Tibial nerve (tissue), 4 donors: ENCODE data around the gene SLC10A7. TPM values are rescaled to one million over a fixed set of nuclear protein-coding genes. Genes with fewer than 3 reads are reported as not detected.

Source experiments
- DNase-seq, 2 donors: peaks; one replicate each; pipeline ENCODE4 v3.0.0-alpha.2; 2019; ENCODE audit warnings: low spot score in 2 of 2
- H3K27ac ChIP-seq, 4 donors: fragments of 200-600 bp; sonication (generic) in 3 of 4; one replicate each; pipeline ENCODE4 v1.5.1; 2017 to 2019; ENCODE audit warnings: mild to moderate bottlenecking in 1 of 4
- H3K27me3 ChIP-seq, 2 donors: fragments of 200-600 bp; sonication (generic) in 1 of 2; one replicate each; pipeline versions ENCODE4 v1.5.1 to v1.6.0; 2017 to 2019
- H3K36me3 ChIP-seq, 3 donors: fragments of 200-600 bp; sonication (generic); one replicate each; pipeline ENCODE4 v1.5.1; 2018 to 2019
- H3K4me1 ChIP-seq, 4 donors: fragments of 200-600 bp; sonication (generic) in 3 of 4; one replicate each; pipeline ENCODE4 v1.5.1; 2017 to 2019
- H3K4me3 ChIP-seq, 4 donors: fragments of 200-600 bp; sonication (generic) in 3 of 4; one replicate each; pipeline ENCODE4 v1.5.1; 2017 to 2019; ENCODE audit warnings: mild to moderate bottlenecking in 1 of 4, moderate library complexity in 1 of 4
- H3K9me3 ChIP-seq, 4 donors: fragments of 200-600 bp; sonication (generic) in 3 of 4; one replicate each; pipeline ENCODE4 v1.5.1; 2017 to 2019
- EP300 ChIP-seq, 2 donors: sonication (generic); formaldehyde crosslinking; IDR thresholded peaks; one replicate each; pipeline ENCODE4 v1.6.1; 2017; ENCODE audit warnings: antibody characterized with exemption in 2 of 2, mild to moderate bottlenecking in 1 of 2
- POLR2A ChIP-seq, 2 donors: fragments of 450-650 bp; IDR thresholded peaks; one replicate each; pipeline ENCODE4 v1.6.1; 2017; ENCODE audit warnings: antibody characterized with exemption in 2 of 2, mild to moderate bottlenecking in 2 of 2, moderate library complexity in 2 of 2
- WGBS, 2 donors: methylation state at CpG; one replicate each; pipeline ENCODE4 v1.1.5; 2018; 5-methylcytosine and 5-hydroxymethylcytosine counted together
- total RNA-seq, 4 donors: library from RNA; depleted of rRNA; stranded (reverse); fragments of >200 nt; gene quantifications; one replicate each; pipeline ENCODE4 v1.1.0, GENCODE V29; 2016
- TF ChIP-seq, protein P1 (sequence below), 5 experiments: fragments of 200-600 bp in 3 of 5; fragments of 450-650 bp in 2 of 5; sonication (generic) in 3 of 5; IDR thresholded peaks; one replicate each; pipeline ENCODE4 v1.5.1; 2016 to 2019; ENCODE audit warnings: antibody characterized with exemption in 5 of 5, mild to moderate bottlenecking in 3 of 5, moderate library complexity in 2 of 5

The SLC10A7 gene
- total RNA-seq, 4 donors from 2014 or later, result 9.8 to 13.8 (median 11.9) TPM

DNA sequence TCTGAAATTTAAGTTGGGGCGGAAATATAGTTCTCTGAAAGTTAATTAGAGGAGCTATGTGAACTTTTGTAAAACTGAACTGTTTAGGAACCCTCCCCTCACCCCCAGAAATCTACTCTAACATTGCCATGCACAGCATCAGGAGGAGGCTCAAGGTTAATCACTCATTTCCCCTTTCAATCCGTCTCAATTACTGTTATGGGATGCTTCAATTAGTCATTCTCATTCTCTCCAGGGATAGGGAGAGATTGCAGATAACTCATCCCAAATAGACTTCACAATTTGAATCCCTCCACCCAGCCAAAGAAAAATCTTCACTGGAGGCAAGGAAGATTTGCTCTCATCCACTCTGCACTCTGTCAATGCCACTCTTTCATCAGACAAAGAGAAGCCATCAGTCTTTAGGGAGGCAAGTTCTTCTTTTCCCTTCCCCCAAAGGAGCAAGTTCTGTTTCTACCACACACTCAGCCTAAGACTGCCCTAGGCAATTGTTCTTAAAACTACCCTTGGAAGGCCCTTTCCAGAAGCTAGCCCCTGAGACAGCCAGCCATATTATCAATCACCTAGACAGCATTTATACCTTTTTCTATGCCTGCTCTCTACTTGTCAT, 140.4 kb downstream of the SLC10A7 start:
- Histone ChIP-seq H3K4me3 (no peak overlapping the region), H3K27me3 (no peaks in the 10 kb centered on the region), H3K9me3 (peaks cover 0 to 10% (median 0%) of the 10 kb centered on the region in 4 donors), H3K27ac (no peak overlapping the region), H3K36me3 (peaks cover 0 to 5% (median 0%) of the 10 kb centered on the region in 3 donors), H3K4me1 (no peaks in the 10 kb centered on the region)
- DNase-seq, result no peak
- WGBS, 2 donors, result 78 to 84% methylated on average over 2 of the region's 2 CpGs
- no peak for TF ChIP-seq POLR2A (IDR thresholded peaks at IDR 0.05)
- TF ChIP-seq, protein P1, sequence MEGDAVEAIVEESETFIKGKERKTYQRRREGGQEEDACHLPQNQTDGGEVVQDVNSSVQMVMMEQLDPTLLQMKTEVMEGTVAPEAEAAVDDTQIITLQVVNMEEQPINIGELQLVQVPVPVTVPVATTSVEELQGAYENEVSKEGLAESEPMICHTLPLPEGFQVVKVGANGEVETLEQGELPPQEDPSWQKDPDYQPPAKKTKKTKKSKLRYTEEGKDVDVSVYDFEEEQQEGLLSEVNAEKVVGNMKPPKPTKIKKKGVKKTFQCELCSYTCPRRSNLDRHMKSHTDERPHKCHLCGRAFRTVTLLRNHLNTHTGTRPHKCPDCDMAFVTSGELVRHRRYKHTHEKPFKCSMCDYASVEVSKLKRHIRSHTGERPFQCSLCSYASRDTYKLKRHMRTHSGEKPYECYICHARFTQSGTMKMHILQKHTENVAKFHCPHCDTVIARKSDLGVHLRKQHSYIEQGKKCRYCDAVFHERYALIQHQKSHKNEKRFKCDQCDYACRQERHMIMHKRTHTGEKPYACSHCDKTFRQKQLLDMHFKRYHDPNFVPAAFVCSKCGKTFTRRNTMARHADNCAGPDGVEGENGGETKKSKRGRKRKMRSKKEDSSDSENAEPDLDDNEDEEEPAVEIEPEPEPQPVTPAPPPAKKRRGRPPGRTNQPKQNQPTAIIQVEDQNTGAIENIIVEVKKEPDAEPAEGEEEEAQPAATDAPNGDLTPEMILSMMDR (IDR thresholded peaks at IDR 0.05), result no peak
- no peak for TF ChIP-seq EP300 (IDR thresholded peaks at IDR 0.05)

DNA sequence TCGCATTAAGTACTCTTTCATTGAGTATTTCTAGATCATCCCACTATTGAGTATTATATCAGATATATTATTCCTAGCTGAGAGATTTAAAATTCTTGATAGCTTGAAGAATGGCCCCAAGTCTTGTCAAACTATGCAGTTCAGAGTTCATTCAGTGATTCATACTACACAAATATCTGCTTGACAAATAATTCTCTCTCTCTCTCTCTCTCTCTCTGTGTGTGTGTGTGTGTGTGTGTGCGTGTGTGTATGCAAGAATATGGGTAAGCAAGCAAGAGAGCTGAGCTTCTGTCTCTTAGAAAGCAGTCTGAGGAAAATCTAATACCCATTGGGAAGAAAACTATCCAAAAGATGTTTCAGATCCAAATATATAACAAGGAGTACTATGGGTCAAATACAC, 142.0 kb downstream of the SLC10A7 start:
- H3K27ac ChIP-seq, result no peak overlapping the region
- no peak for DNase-seq
- no peaks in the 10 kb centered on the region for H3K27me3 ChIP-seq
- H3K36me3 ChIP-seq, result peaks cover 0 to 9% (median 0%) of the 10 kb centered on the region in 3 donors
- H3K9me3 ChIP-seq, result peaks cover 0 to 15% (median 0%) of the 10 kb centered on the region in 4 donors
- TF ChIP-seq POLR2A (IDR thresholded peaks at IDR 0.05) (no peak), EP300 (IDR thresholded peaks at IDR 0.05) (no peak)
- TF ChIP-seq, protein P1 (IDR thresholded peaks at IDR 0.05), result no peak
- H3K4me3 ChIP-seq, result no peak overlapping the region
- 51 to 82% methylated on average over 2 of the region's 2 CpGs for WGBS, 2 donors
- no peaks in the 10 kb centered on the region for H3K4me1 ChIP-seq

DNA sequence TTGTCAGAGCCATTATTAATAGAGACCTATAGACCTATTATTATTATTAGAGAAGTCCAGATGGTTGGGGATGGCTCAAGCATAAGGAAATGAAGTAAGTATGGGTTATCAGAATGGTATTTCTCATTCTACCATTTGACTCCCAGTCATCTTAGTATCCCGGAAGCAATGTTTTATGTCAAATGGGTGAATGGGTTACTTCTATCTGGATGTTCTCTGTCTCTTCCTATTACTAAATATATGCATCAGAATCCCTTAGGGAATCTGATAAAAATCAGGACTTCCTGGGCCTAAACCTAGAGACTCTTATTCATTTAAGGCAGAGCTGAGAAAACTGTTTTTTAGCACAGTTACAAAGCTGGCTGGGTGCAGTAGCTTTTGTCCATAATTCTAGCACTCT, 149.9 kb downstream of the SLC10A7 start:
- peaks cover 0 to 9% (median 0%) of the 10 kb centered on the region in 3 donors for H3K36me3 ChIP-seq
- peaks cover 0 to 10% (median 0%) of the 10 kb centered on the region in 4 donors for H3K9me3 ChIP-seq
- TF ChIP-seq POLR2A (IDR thresholded peaks at IDR 0.05) (no peak), EP300 (IDR thresholded peaks at IDR 0.05) (no peak)
- H3K4me1 ChIP-seq, result peaks cover 0 to 40% (median 4%) of the 10 kb centered on the region in 4 donors
- 90 to 97% methylated on average over 1 of the region's 1 CpG for WGBS, 2 donors
- no peak overlapping the region for H3K4me3 ChIP-seq
- no peak overlapping the region for H3K27ac ChIP-seq
- DNase-seq, result no peak
- no peaks in the 10 kb centered on the region for H3K27me3 ChIP-seq

DNA sequence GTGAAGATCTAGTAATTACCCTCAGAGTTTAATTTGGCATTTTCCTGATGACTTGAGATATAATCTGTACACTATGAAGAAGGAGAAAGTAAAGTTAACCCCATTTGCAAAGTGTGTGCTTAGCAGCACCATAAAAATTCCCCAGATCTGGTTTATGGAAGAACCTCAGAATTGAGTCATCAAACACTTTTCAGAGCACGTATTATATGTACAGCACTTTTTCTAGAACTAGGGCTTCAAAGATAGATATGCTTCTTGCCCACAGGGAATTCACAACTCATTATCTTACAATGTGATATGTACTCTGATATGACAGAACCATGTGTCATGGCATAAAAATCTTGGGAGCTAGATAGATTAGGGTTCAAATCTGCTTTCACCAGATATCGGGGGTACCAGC, 150.9 kb downstream of the SLC10A7 start:
- H3K9me3 ChIP-seq, result no peaks in the 10 kb centered on the region
- no peak for DNase-seq
- no peaks in the 10 kb centered on the region for H3K27me3 ChIP-seq
- TF ChIP-seq POLR2A (IDR thresholded peaks at IDR 0.05) (no peak), EP300 (IDR thresholded peaks at IDR 0.05) (no peak)
- TF ChIP-seq, protein P1 (IDR thresholded peaks at IDR 0.05), result no peak
- 90 to 98% methylated on average over 2 of the region's 2 CpGs for WGBS, 2 donors
- H3K4me3 ChIP-seq, result no peak overlapping the region
- no peak overlapping the region for H3K27ac ChIP-seq
- no peaks in the 10 kb centered on the region for H3K36me3 ChIP-seq
- peaks cover 0 to 43% (median 4%) of the 10 kb centered on the region in 4 donors for H3K4me1 ChIP-seq

DNA sequence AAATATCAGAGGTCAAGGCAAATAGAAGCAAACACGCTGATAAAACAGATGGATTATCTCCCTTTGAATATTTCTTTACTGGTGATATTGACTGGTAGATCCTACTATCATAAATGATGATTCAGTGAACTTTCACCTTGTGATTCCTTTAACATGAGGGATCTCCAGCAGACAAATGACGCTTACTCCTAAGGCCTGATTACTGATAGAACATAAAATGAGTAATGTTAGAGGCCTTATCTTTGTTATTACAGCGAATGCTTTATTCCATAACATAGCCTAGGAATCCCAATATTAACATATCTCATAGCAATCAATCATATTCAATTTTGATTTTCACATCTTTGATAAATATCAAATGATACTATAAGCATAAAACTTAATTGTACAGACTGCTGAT, 152.3 kb downstream of the SLC10A7 start:
- no peak for DNase-seq
- Histone ChIP-seq H3K36me3 (no peaks in the 10 kb centered on the region), H3K27ac (no peak overlapping the region), H3K9me3 (no peaks in the 10 kb centered on the region), H3K27me3 (no peaks in the 10 kb centered on the region), H3K4me1 (peaks cover 0 to 43% (median 4%) of the 10 kb centered on the region in 4 donors), H3K4me3 (no peak overlapping the region)
- 92 to 97% methylated on average over 3 of the region's 3 CpGs for WGBS, 2 donors
- no peak for TF ChIP-seq EP300 (IDR thresholded peaks at IDR 0.05)

DNA sequence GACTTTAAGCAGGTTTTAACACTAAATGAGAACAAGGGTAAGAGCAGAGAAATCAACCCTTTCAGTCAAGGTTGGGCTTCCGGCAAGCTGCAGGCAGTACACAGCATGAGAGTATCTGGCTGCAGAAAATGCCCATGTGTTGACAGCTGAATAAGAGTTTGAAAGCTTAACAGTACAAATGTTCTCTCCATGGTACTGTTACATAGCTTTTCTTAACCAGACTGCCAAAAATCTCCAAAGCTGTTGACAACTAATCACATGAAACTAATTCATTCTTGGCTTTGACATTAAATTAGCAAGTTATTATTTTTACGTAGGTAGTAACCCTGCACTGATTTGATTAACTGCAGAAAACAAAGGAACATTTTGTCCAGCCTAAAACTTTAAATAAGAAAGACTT, 153.5 kb downstream of the SLC10A7 start:
- Histone ChIP-seq H3K9me3 (peaks cover 0 to 2% (median under 1%) of the 10 kb centered on the region in 4 donors), H3K36me3 (no peaks in the 10 kb centered on the region), H3K27me3 (no peaks in the 10 kb centered on the region), H3K4me1 (peaks cover 0 to 43% (median 4%) of the 10 kb centered on the region in 4 donors), H3K27ac (no peak overlapping the region), H3K4me3 (no peak overlapping the region)
- WGBS, 2 donors, result 50 to 63% methylated on average over 2 of the region's 2 CpGs
- no peak for TF ChIP-seq POLR2A (IDR thresholded peaks at IDR 0.05)
- TF ChIP-seq, protein P1 (IDR thresholded peaks at IDR 0.05), result no peak
- no peak for TF ChIP-seq EP300 (IDR thresholded peaks at IDR 0.05)
- no peak for DNase-seq
